NOMO-1 (cell line): Measurements from ENCODE around the gene SEC16A.

Experiments used
- DNase-seq, 2 experiments: peaks; one replicate each; lab custom pipeline; 2025; ENCODE audit not compliant: unreplicated experiment in 2 of 2; lab: John Stamatoyannopoulos, UW

SEC16A gene

DNA sequence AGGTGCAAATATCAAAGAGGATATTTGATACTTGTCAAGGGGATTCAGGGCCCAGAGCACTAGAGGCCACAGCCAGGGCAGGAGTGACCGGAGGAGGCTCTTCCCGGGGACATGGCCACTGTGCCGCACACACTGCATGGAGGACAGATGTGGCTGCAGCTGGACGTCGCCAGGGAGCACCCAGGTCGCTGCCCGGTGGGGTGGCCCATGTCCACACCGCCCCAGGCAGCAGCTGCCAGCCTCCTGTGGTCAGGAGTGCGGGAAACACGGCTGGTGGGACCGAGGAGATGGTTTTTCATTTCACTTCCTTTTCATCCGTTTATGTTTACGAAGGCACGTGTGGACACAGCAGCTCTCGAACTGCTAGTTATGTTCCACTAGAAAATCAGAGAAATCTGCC lies 15.1 kb downstream of the SEC16A start:
- no peak for DNase-seq

DNA sequence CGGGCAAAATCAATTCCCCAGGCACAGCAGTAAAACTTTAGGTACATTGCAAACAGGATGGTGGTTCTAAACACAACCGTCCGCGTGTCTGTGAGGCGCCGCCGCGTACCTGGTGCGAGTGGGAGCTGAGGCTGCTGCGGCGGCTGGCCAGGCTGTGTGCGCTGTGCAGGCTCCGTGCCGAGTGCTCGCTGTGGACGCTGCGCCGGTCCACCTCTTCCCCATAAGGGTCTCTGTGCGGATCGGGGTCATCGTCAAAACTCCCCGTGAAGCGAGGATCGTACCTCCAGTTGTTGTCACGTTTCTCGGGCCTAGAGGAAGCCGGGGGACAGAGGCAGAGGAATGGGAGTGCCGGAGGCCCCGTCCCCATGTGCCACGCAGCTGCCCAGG lies 16.7 kb downstream of the SEC16A start:
- DNase-seq: no peak

DNA sequence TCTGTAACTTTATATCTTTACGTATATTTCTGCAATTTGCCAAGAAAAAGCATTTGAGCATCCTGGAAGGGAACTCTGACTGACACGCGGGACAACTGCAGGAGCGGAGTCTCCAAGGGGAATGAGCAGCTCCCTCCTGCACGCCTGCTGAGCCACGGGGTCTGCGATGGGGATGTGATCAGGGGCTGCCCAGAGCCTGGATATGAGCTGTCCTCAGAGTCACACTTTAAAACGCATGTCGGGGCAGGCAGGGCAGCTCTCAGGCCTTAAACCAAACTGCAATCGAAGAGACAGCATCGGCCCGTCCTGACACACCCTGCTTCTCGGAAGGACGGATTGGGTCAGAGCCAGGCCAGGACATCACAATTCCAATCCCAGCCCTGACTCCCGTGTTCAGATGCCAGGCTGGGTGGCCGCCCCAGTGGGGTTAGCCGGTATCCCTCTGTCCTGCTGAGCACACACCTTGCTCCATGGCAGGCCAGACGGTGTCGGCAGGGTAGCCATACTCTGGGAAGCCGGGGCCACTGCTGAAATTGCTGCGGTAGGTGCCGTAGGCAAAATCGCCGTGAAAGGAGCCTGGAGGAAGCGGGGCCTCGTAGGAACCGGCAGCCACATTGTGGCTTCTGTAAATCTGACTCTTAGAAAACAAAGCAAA lies 17.2 kb downstream of the SEC16A start:
- DNase-seq: no peak

DNA sequence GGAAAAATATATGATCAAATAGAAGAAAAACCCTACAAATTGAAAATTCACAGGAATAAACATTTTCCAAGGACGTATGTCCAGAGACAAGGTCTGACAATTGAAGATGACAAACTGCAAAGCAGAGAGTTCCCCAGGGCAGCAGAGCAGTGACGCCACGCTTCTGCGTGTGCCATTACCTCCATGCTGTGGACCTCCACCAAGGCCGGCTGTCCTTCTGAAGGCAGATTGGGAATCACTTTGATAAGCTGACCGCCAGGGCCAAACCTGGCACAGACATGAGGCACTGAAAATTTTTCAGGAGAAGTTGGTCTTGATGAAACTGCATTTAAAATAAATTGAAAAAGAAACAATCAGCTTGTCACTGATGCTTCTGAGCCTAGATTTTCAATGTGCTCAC lies 18.6 kb downstream of the SEC16A start:
- no peak for DNase-seq

DNA sequence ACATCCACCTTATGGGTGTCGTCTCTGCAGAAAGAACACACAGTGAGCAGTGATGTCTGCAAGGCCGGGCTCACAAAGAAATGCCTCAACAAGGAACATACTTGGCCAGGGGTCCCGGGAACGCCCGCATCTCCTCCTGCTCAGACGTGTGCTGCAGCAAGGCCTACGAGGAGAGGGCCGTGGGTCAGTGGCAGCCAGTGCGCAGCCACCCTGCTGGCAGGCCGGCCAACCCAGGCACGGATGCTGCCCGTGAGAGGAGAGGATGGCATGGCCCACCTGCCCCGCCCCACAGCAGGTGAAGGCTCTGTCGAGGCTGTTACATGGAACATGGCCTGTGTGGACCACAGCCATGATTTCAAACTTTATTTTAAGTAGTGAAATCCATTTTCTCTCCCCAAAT lies 19.3 kb downstream of the SEC16A start:
- DNase-seq: no peak

DNA sequence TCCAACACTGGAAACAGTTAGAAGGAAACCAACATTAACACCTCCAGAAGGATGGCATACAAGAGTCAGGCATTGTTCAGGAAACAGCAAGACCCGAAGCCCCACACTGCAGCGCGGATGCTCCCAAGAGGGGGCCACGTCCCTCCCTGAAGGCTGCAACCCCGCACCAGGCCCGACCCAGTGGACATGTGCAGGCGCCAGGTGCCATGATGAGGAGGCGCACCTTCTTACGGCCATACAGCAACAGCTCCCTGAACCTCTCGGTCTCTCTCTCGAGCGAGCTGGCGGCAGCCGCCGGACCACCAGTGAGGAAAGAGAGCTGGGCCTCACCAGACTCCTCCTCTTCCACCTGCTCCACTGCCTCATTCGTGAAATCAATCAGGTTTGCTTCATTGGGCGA lies 20.2 kb downstream of the SEC16A start:
- no peak for DNase-seq

DNA sequence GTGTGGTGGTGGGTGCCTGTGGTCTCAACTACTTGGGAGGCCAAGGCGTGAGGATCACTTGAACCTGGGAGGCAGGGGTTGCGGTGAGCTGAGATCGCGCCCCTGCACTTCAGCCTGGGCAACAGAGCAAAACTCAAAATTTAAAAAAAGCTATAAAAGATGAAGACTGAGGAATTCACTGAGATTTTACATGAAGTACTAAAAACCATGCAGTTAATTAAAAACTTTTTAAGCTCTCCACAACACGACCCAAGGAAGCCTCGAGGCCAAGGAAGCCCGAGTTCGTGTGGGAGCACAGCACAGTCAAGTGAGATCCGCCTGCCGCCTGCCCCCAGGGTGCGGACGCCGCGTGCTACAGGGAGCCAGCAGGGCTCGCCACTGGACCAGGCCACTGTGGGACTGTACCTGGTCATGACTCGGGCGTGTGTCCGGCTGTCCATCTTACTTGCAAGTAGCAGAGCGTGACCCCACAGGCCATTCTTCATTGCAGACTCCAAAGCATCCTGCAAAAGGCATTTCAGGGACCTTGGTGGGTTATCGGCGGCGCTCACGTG lies 22.0 kb downstream of the SEC16A start:
- DNase-seq: no peak

DNA sequence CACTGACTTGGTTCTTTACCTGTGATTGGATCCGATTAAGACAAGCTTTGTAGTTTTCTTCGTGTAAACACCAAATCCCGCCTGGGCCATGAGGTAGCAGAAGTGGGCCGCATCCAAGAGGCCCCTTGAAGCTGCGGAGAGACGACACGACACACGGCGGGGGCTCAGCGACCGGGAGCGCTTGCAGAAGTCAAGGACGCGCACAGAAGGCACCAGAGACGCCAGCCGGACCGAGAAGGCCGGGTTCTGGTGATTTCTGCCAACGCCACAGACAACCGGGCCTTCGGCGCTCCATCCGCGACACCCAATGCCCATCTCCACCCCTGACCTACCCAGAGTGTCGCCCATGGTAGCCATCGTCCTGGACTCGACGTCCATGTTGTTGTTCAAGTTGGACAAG lies 23.4 kb downstream of the SEC16A start:
- no peak for DNase-seq

DNA sequence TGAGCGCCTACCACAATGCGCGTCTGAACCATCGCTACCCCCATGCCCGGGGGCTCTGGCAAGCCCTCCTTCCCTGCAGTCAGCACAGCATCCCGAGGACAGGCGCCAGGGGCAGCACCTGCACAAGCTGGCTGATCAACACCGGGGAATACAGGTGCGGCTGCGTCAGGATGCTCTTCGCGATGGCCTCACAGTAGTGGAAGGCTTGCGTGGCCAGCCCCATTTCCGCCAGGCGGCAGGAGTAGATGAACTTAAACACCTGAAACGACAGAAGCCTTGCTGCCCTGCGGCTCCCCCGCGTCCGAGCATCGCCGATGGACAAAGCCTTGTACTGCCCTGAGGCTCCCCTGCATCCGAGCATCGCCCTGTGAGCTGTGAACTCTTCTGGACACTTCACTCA lies 25.5 kb downstream of the SEC16A start:
- no peak for DNase-seq

DNA sequence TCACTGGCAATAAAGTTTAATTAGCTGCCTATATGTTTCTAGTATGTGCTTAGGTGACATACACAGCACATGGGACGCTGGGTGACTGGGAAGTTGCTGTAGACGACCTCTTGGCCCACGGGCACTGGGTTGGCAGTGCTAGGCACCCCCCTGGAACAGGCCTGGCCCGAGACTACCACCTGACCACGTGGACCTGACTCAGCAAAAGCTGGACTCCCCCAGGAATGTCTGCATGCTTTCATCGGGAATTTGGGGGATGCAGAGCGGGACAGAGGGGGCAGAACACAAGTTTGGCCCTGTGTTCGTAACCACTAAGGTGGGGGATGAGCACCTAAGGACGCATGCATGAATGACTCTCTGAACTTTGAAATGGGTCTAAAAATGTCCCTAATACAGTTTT lies 26.6 kb downstream of the SEC16A start:
- no peak for DNase-seq

DNA sequence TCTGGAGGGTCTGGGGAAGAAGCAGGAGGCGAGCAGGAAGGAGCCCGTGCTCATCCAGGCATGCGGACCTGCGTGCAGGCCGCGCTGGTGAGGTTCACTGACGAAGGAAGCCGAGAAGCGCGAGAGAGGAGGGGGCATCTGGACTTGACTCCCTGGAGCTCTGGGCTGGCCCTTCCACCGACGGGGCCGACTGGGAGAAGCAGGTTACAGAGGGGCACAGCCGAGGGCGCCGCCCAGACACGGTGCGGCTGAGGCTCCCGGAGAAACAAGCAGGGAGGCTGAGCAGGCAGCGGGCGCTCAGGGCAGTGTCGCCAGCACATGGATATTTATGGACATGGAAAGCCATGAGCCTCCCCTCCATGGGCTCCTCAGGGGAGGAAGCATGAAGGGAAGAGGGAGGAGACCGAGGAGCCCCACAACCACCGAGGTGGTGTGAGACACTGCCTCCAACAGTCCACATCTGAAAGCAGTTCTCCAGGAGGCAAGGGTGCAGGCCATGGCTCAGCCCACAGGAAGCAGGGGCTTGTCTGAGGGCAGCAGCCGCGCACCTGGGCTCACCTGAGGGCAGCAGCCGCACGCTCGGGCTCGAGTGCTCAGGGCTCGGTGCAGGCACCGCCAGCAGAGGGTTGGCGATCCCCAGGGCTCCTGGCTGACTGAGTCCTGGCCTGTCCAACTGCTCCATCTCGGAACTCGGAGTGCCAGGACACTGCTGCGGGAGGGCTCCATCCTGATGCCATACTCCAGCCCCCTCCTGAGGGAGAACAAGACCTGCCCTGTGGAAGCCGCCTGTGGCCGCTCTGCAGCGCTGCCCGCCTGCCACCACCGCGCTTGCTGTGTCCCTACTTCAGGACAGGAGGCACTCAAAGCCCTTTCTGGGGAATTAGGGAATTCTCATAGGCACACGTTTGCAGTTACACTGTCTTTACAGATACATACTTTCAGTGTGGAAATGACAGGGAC lies 27.5 kb downstream of the SEC16A start:
- no peak for DNase-seq

DNA sequence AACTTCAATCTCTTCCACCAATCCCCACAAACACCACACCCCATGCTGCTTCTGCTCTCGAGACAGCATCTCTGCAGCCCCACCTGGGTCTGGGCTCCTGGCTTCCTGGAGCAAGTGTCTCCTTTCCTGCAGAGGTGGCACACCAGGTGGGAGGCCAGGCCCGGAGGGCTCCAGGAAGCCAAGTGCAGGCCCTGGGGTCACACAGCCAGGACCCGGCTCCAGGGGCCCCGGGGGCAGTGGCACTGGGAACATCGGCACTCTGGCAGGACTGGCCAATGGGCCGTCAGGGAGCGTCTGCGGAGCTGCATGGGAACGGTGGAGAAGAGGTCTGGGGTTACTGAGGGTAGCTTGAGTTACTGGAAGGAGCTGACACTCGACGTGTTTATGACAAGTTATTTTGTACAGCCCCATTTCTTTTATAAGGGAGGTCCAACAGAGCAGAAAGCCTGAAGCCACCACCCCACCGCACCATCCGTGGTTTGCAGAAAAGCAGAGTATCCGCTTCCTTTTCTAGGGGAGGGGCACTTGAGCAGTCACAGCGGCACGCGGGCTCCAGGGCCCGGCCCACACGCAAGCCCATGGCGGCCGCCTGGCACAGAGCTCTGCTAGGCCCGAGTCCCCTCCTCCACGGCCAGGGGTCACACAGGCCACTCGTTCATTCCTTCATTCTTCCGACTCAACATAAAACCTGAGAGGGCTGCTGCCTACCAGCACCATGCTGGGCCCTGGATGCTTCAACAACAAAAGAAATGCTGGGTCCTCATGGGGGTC lies 28.6 kb downstream of the SEC16A start:
- DNase-seq: no peak

DNA sequence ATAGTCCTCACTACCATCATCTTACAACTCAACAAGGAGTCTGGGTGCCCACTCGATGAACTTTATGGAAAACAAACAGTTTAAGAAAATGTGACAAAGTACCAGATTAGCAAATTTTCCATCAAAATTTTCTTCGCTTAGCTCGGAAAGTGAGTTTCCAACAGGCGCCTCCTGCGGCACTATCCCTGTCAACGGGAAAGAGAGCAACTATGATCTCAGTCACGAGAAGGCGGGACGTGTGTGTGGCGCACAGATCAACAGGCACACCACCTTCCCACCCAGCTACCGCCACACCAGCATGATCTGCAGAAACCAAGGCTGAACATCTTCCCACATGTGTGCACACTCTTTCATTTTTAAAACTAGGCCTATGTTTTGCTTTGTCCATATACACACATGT lies 29.5 kb downstream of the SEC16A start:
- no peak for DNase-seq

DNA sequence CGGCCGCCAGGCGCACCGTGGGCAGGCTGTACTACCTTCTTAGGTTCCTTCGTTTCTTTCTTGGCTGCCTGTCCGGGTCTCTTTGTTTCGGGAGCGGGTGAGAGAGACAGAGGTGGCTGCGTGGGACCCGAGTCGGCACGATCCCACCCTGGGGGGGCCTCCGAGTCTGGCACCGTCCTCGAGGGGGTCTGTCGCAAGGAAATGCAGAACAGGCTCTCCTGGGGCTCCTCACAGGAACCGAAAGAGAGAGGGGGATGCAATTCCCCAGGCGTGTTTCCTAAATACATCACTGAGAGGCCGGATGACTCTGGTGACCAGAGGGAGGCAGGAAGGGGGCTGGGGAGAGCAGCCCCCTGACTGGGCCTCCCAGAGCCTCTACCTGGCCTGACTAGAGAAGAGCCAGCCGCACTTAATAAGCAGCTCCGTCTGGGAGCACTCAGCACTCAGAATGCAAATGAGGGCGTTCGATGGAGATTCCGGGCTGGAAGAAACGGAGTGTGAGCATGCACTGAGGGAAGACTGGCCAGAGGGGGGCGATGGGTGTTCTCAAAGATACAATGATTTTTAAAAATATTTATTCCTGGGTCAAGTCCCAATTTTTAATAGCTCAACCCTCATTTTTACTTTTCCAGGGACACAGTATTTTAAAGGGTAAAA lies 31.5 kb downstream of the SEC16A start:
- DNase-seq: no peak

DNA sequence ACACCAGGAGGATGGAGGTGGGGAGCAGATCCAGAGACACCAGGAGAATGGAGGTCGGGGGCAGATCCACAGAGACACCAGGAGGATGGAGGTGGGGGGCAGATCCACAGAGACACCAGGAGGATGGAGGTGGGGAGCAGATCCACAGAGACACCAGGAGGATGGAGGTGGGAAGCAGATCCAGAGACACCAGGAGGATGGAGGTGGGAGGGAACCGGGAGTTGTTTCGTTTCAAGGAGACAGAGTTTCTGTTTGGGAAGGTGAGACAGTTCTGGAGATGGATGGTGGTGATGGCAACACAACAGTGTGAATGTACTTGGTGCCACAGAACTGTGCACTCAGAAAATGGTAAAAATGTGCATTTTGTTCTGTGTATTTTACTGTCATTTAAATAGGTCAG lies 34.2 kb downstream of the SEC16A start:
- no peak for DNase-seq

DNA sequence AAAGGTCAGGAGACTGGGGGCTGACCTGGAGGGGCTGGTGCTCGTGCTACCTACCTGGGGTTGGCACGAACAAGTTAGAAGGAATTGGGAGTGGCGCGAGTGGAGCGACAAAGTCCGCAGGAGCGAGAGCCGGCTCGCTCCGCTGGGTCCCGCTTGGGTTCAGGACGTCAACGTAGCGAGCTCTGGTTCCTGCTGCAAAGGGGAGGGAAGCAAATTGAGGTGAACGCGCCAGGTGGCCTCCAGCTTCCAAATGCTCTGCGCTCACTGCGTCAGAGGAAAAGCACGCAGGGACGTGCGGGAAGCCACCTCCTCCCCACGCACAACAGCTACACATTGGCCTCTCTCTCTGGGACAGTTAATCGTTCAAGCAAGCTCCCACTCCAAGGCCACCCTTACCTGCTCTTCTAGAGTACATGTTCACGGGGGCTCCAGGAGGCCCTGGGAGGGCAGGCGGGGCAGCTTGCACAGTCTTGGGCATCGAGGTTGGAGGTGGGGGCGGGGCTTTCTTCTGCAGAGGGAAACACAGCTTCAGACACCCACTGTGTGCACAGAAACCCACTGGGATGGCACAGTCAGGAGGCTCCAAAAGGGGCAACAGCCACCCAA lies 35.6 kb downstream of the SEC16A start:
- no peak for DNase-seq

DNA sequence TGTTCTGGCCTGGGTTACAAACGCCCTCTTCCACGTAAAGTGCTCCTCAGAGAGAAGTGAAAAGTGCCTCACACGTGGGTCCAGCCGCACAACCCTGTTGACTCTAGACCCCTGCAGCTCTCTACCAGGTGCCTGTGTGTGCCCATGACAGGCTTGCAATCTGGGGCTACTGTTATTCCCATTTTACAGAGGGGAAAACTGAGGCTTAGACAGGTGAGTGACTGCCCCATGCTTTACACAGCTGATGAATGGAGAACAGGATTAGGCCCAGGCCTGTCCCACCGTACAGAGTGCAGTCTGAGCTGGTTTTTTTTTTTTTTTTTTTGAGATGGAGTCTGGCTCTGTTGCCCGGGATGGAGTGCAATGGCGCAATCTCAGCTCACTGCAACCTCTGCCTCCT lies 37.0 kb downstream of the SEC16A start:
- no peak for DNase-seq

DNA sequence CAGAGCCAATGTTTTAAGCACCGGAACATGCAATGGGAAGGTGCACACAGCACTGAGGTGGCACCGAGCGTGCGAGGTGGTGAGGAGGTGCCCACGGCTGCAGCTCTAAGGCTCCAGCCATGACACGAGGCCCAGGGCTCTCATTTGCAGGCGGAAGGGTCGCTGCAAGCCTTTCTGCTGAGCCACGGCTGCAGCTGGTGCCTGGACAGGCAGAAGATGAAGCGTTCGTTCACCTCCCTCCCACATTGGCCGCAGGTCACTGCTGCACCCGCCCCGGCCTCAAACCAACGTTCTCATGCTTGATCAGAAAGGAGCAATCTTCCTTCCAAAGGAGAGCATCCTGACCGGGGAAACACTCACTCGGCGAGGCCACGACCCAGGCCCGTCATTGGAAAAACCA lies 38.7 kb downstream of the SEC16A start:
- DNase-seq: no peak

DNA sequence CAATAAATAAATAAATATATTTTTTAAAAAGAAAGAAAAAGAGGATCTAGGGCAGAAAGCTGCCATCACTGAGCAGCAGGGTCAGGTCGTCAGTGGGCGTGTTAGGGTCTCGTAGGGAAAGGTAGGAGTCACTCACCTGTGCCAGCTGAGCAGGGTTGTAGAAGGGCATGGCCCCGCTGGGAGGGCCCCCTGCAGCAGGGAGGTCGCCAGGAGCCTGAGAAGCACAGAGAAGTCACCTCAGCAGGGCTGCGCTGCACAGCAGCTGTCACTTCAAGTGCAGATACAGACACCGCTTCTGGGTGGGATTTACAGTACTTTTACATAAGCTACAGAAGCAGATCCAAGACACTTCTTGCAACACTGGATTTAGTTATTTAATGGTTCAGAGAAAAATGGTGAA lies 39.2 kb downstream of the SEC16A start:
- no peak for DNase-seq

DNA sequence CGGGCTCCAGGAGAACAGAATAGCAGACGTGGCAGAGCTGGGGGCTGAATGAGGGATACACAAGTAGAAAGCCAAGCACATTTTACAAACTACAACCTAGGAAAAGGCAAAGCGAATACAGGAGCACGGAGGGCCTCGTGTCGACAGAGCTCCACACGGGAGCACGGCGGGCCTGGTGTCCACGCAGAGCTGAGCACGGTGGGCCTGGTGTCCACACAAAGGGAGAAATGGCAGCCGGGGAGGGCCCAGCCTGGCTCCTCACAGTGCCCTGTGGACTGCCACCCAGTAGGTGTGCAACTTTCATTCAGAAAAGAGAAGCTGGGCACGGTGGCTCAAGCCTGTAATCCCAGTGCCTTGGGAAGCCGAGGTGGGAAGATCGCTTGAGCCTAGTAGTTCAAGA lies 39.8 kb downstream of the SEC16A start:
- no peak for DNase-seq
